H1 (cell line): Measurements from ENCODE around the gene CHST1. TPM values are rescaled to one million over a fixed set of nuclear protein-coding genes. Genes with fewer than 3 reads are reported as not detected.

Experiments
- CTCF ChIA-PET: fragments of 300-600 bp; sonication (Branson Sonifier 250); formaldehyde crosslinking; loops from one replicate; lab custom pipeline; 2021; ENCODE audit not compliant: partially characterized antibody; lab: Charles Lee
- POLR2A ChIA-PET: fragments of 300-600 bp; sonication (Branson Sonifier 250); formaldehyde crosslinking; loops from one replicate; lab custom pipeline; 2021; ENCODE audit warnings: inconsistent platforms; ENCODE audit not compliant: partially characterized antibody; lab: Charles Lee
- DNase-seq, 2 experiments: peaks; one replicate each; pipeline versions ENCODE4 v3.0.0 to v3.0.0-alpha.2; 2010 to 2022; ENCODE audit warnings: low spot score in 2 of 2, low read depth in 1 of 2, mixed read lengths in 1 of 2
- FAIRE-seq: peaks from 2 replicates; lab custom pipeline; 2011; peaks lifted over from hg19 to GRCh38; lab: Jason Lieb, UNC
- H2AFZ ChIP-seq: 2 replicates; pipeline ENCODE4 v1.8.1; 2012; ENCODE audit warnings: low read length, inconsistent platforms
- H2AK5ac ChIP-seq: 2 replicates; pipeline ENCODE4 v1.6.1; 2013; ENCODE audit warnings: low read depth, low read length
- H2BK120ac ChIP-seq: replicated peaks from 2 replicates; pipeline ENCODE3; 2013; ENCODE audit warnings: low read depth, low read length, inconsistent platforms
- H2BK12ac ChIP-seq: 2 replicates; pipeline ENCODE4 v1.6.1; 2013; ENCODE audit warnings: low read depth, low read length
- H2BK15ac ChIP-seq: 2 replicates; pipeline ENCODE4 v1.6.1; 2013; ENCODE audit warnings: low read length
- H2BK20ac ChIP-seq: 2 replicates; pipeline ENCODE4 v1.6.1; 2013; ENCODE audit warnings: low read length
- H2BK5ac ChIP-seq: 2 replicates; pipeline ENCODE4 v1.6.1; 2013; ENCODE audit warnings: low read depth, low read length
- H3K14ac ChIP-seq: 2 replicates; pipeline ENCODE4 v1.6.1; 2013; ENCODE audit warnings: inconsistent platforms; ENCODE audit not compliant: insufficient read length
- H3K18ac ChIP-seq: 2 replicates; pipeline ENCODE4 v1.6.1; 2013; ENCODE audit warnings: low read length; ENCODE audit errors: extremely low read depth
- H3K23ac ChIP-seq: 2 replicates; pipeline ENCODE4 v1.6.1; 2013; ENCODE audit warnings: inconsistent platforms; ENCODE audit not compliant: insufficient read length
- H3K23me2 ChIP-seq: 2 replicates; pipeline ENCODE4 v1.6.1; 2013; ENCODE audit warnings: low read depth, low read length
- H3K27ac ChIP-seq: 2 replicates; pipeline ENCODE4 v1.6.1; 2011; ENCODE audit warnings: low read depth, low read length, inconsistent platforms
- H3K27me3 ChIP-seq, 4 experiments: replicated peaks in 1 of 4; 1 replicate in 1 of 4; 2 replicates in 3 of 4; pipeline versions ENCODE4 v1.6.1 to v1.8.1; 2011 to 2013; ENCODE audit warnings: low read length in 3 of 4, mild to moderate bottlenecking in 3 of 4, inconsistent platforms in 2 of 4, mixed read lengths in 2 of 4, moderate library complexity in 1 of 4; ENCODE audit not compliant: control insufficient read depth in 3 of 4, insufficient read depth in 3 of 4; ENCODE audit errors: extremely low read depth in 1 of 4
- H3K36me3 ChIP-seq, 4 experiments: 2 replicates each; pipeline versions ENCODE4 v1.6.1 to v1.8.1; 2011 to 2013; ENCODE audit warnings: mild to moderate bottlenecking in 4 of 4, low read length in 3 of 4, moderate library complexity in 2 of 4, control low read depth in 1 of 4, inconsistent platforms in 1 of 4; ENCODE audit not compliant: insufficient read depth in 4 of 4, control insufficient read depth in 2 of 4
- H3K4ac ChIP-seq: replicated peaks from 2 replicates; pipeline ENCODE3; 2013; ENCODE audit warnings: low read length, low read depth, mixed read lengths, inconsistent platforms; ENCODE audit not compliant: insufficient read length
- H3K4me1 ChIP-seq, 4 experiments: replicated peaks in 1 of 4; 1 replicate in 1 of 4; 2 replicates in 3 of 4; pipeline versions ENCODE4 v1.6.1 to v1.8.1; 2011 to 2013; ENCODE audit warnings: low read length in 3 of 4, inconsistent platforms in 2 of 4, mixed read lengths in 1 of 4; ENCODE audit not compliant: insufficient read depth in 4 of 4, control insufficient read depth in 3 of 4
- H3K4me2 ChIP-seq, 2 experiments: 2 replicates each; pipeline versions ENCODE4 v1.6.1 to v1.8.1; 2011 to 2013; ENCODE audit warnings: low read depth in 2 of 2, low read length in 2 of 2, control low read depth in 1 of 2, inconsistent platforms in 1 of 2, mild to moderate bottlenecking in 1 of 2; ENCODE audit not compliant: insufficient read depth in 1 of 2
- H3K4me3 ChIP-seq, 4 experiments: fragments of 200-600, 300-600 bp in 1 of 4; sonication (generic), shearing (Covaris generic), sonication (Bioruptor Twin) in 1 of 4; 2 replicates each; pipeline versions ENCODE4 v1.5.1 to v1.8.1; 2011 to 2016; ENCODE audit warnings: low read length in 4 of 4, low read depth in 3 of 4, control low read depth in 2 of 4, inconsistent platforms in 2 of 4, mild to moderate bottlenecking in 2 of 4, mixed read lengths in 1 of 4, moderate library complexity in 1 of 4; ENCODE audit not compliant: insufficient read depth in 2 of 4; ENCODE audit errors: extremely low read depth in 1 of 4
- H3K56ac ChIP-seq: replicated peaks from 2 replicates; pipeline ENCODE3; 2013; ENCODE audit warnings: low read depth, mild to moderate bottlenecking, mixed read lengths, low read length, inconsistent platforms; ENCODE audit not compliant: insufficient read length
- H3K79me1 ChIP-seq: 2 replicates; pipeline ENCODE4 v1.6.1; 2013; ENCODE audit warnings: low read depth, low read length, control low read depth
- H3K79me2 ChIP-seq, 2 experiments: 2 replicates each; pipeline versions ENCODE4 v1.6.1 to v1.8.1; 2012 to 2013; ENCODE audit warnings: low read length in 2 of 2, mild to moderate bottlenecking in 2 of 2, inconsistent platforms in 1 of 2; ENCODE audit not compliant: insufficient read depth in 2 of 2, control insufficient read depth in 1 of 2
- H3K9ac ChIP-seq, 4 experiments: replicated peaks in 1 of 4; 1 replicate in 1 of 4; 2 replicates in 3 of 4; pipeline versions ENCODE4 v1.6.1 to v1.8.1; 2011 to 2013; ENCODE audit warnings: low read depth in 3 of 4, low read length in 3 of 4, control low read depth in 2 of 4, mild to moderate bottlenecking in 2 of 4, moderate library complexity in 2 of 4, inconsistent platforms in 1 of 4; ENCODE audit errors: extremely low read depth in 1 of 4
- H3K9me3 ChIP-seq, 2 experiments: 2 replicates each; pipeline versions ENCODE4 v1.6.1 to v1.8.1; 2012 to 2013; ENCODE audit warnings: mild to moderate bottlenecking in 2 of 2, moderate library complexity in 2 of 2, control low read depth in 1 of 2, inconsistent platforms in 1 of 2, low read depth in 1 of 2, low read length in 1 of 2, mixed read lengths in 1 of 2; ENCODE audit not compliant: insufficient read depth in 2 of 2
- H4K20me1 ChIP-seq, 2 experiments: replicated peaks in 1 of 2; 2 replicates each; pipeline versions ENCODE3 to v1.8.1; 2011 to 2013; ENCODE audit warnings: inconsistent platforms in 2 of 2, low read length in 2 of 2, mild to moderate bottlenecking in 1 of 2; ENCODE audit not compliant: insufficient read depth in 2 of 2, control insufficient read depth in 1 of 2
- H4K5ac ChIP-seq: 2 replicates; pipeline ENCODE4 v1.6.1; 2013; ENCODE audit warnings: low read length, low read depth, mixed read lengths, inconsistent platforms; ENCODE audit not compliant: insufficient read length
- H4K8ac ChIP-seq: 2 replicates; pipeline ENCODE4 v1.8.0; 2013; ENCODE audit warnings: mild to moderate bottlenecking, moderate library complexity, low read length, inconsistent platforms; ENCODE audit not compliant: insufficient read depth; ENCODE audit errors: extremely low read depth
- H4K91ac ChIP-seq: replicated peaks from 2 replicates; pipeline ENCODE3; 2013; ENCODE audit warnings: low read length, mixed read lengths, inconsistent platforms; ENCODE audit not compliant: insufficient read length
- BCL11A ChIP-seq, 2 experiments: IDR thresholded peaks; one replicate each; pipeline ENCODE4 v1.6.1; 2011; ENCODE audit warnings: low read depth in 2 of 2, low read length in 2 of 2, mild to moderate bottlenecking in 2 of 2
- CHD1 ChIP-seq: IDR thresholded peaks from 2 replicates; pipeline ENCODE4 v1.6.1; 2012; ENCODE audit warnings: low read depth, low read length, improper control_type of control experiment
- MAX ChIP-seq: IDR thresholded peaks from 2 replicates; pipeline ENCODE4 v1.6.1; 2012; ENCODE audit warnings: inconsistent platforms
- SAP30 ChIP-seq: fragments of 300-600 bp; sonication (generic); IDR thresholded peaks from 2 replicates; pipeline ENCODE4 v1.7.1; 2012; ENCODE audit warnings: low read length, moderate library complexity, mild to moderate bottlenecking, inconsistent platforms; ENCODE audit not compliant: insufficient read depth, insufficient replicate concordance
- SIN3A ChIP-seq, 2 experiments: IDR thresholded peaks in 1 of 2; conservative IDR thresholded peaks in 1 of 2; 2 replicates each; pipeline ENCODE4 v1.6.1; 2011 to 2012; ENCODE audit warnings: low read length in 2 of 2, improper control_type of control experiment in 1 of 2, low read depth in 1 of 2, mild to moderate bottlenecking in 1 of 2
- WGBS, 2 experiments: shearing (Covaris generic) in 1 of 2; methylation state at CpG; one replicate each; pipeline versions ENCODE4 v1.1.6 to v1.1.7; 2013 to 2015; ENCODE audit warnings: low lambda C conversion rate in 2 of 2, mixed read lengths in 2 of 2, inconsistent platforms in 1 of 2, low coverage in 1 of 2, missing lambda C conversion rate in 1 of 2; ENCODE audit not compliant: insufficient replicate concordance in 2 of 2, insufficient coverage in 1 of 2, insufficient read length in 1 of 2; ENCODE audit errors: extremely low coverage in 1 of 2, missing lambda C conversion rate in 1 of 2; 5-methylcytosine and 5-hydroxymethylcytosine counted together
- polyA plus RNA-seq, 7 experiments: library from polyadenylated mRNA; depleted of rRNA in 3 of 7; stranded (reverse) in 5 of 7; unstranded in 2 of 7; fragments of >200 nt in 5 of 7; fragments of 200-250 nt in 2 of 7; gene quantifications; 1 replicate in 5 of 7; 2 replicates in 1 of 7; 4 replicates in 1 of 7; pipeline versions ENCODE4 v1.2.1 to v1.2.3, GENCODE V29; 2011 to 2013; ENCODE audit warnings: missing spikeins in 2 of 7, mixed read lengths in 2 of 7
- total RNA-seq: library from RNA; stranded (reverse); fragmentation: NEBNext Ultra II Directional; extraction: Animal tissue kit (Norgen Biotek cat#: 25700); gene quantifications from 2 replicates; pipeline ENCODE4 v1.2.1, GENCODE V29; 2021

The CHST1 gene
- total and polyA plus RNA-seq, 2 of the 8 experiments (the other 6 are each of a cell fraction or from before 2014, with no cell fraction given) = 1.6 to 3.8 TPM

- Histone ChIP-seq H4K8ac (no peak overlapping the region; the same call in none of the 2 replicates), H3K23me2 (no peaks in the 10 kb centered on the region; the same call in 1 of the 2 replicates), H3K4me1 (peaks cover 0 to 3% (median 0%) of the 10 kb centered on the region in 4 experiments; a peak in 1 of 7 replicates), H3K4ac (no peak overlapping the region), H3K14ac (no peak overlapping the region), H3K4me3 (no peak overlapping the region), H4K91ac (no peak overlapping the region), H2BK120ac (no peak overlapping the region), H3K18ac (no peak overlapping the region), H2BK12ac (no peak overlapping the region), H2BK20ac (no peak overlapping the region), H3K36me3 (no peaks in the 10 kb centered on the region), H3K79me2 (no peaks in the 10 kb centered on the region), H3K9me3 (no peaks in the 10 kb centered on the region), H4K5ac (no peak overlapping the region), H3K56ac (no peak overlapping the region), H3K23ac (no peak overlapping the region), H3K79me1 (no peaks in the 10 kb centered on the region), H2AFZ (no peak overlapping the region), H2BK5ac (no peak overlapping the region), H3K27me3 (no peaks in the 10 kb centered on the region), H3K4me2 (no peak overlapping the region), H4K20me1 (no peaks in the 10 kb centered on the region), H2AK5ac (no peak overlapping the region), H2BK15ac (no peak overlapping the region), H3K9ac (no peak overlapping the region), H3K27ac (no peak overlapping the region)
- POLR2A ChIA-PET = interaction anchor here (0.6 kb wide), 1 partner anchor 73 kb away, joined by 3 read pairs; no protein-coding TSS in a partner anchor
- CTCF ChIA-PET = interaction anchor here (1.1 to 6.6 kb wide), 5 partner anchors 10 to 367 kb away, joined by 3 to 46 read pairs (median 4); no protein-coding TSS in a partner anchor
- TF ChIP-seq SIN3A (conservative IDR thresholded peaks at IDR 0.05 in 1 of 2, IDR thresholded peaks at IDR 0.05 in 1 of 2; ENCODE audit: low read depth in 1 of 2, low read length in 2 of 2) (no peak), CHD1 (no peak), SAP30 (no peak), MAX (no peak), BCL11A (IDR thresholded peaks at IDR 0.05; ENCODE audit: low read depth in 2 of 2, low read length in 2 of 2) (no peak)
- DNase-seq = no peak
- no peak for FAIRE-seq
- 84% methylated on average over 4 of the region's 4 CpGs; no CpG with 5 or more reads in 1 of the 2 experiments for WGBS, 2 experiments
Measured at GRCh38 chr11:45702511-45702910, 37.1 kb upstream of the CHST1 start.
